ENCODE results near the gene DOCK1.
"Not testable (repeated sequence)": the region's sequence is repeated elsewhere in the genome, so short reads cannot be mapped to it uniquely, and the experiment has no call there.

DOCK1 gene

DNA sequence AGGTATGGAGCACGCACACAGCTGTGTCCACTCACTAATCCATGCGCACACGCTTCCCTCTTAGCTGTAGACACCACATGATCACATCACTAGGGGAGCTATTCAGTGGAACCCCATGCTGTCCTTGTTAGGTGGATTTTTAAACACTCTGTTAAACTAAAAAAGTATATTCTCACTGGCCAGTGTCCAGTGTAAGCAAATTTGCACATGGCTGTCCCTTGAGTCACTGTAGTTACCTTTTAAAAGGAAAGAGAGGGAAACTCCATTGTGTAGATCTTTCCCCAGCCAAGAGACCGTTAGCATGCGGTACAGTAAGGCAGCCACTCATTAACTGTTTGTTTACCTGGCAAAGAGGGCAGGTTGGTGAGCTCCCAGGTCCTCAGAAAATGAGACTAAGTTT, 372.8 kb downstream of the DOCK1 start:
- DNase-seq (ENCODE audit: low read depth): no peak

- DNase-seq (ENCODE audit: low read depth): no peak
Observed at GRCh38 chr10:127279334-127279774, 374.1 kb downstream of the DOCK1 start.

- no peak for DNase-seq (ENCODE audit: low read depth)
Observed at GRCh38 chr10:127280446-127280845, 375.2 kb downstream of the DOCK1 start.

GRCh38 chr10:127283017-127283416, 377.8 kb downstream of the DOCK1 start:
- DNase-seq (ENCODE audit: low read depth): no peak

GRCh38 chr10:127283576-127283975, 378.3 kb downstream of the DOCK1 start:
- no peak for DNase-seq (ENCODE audit: low read depth)

DNA sequence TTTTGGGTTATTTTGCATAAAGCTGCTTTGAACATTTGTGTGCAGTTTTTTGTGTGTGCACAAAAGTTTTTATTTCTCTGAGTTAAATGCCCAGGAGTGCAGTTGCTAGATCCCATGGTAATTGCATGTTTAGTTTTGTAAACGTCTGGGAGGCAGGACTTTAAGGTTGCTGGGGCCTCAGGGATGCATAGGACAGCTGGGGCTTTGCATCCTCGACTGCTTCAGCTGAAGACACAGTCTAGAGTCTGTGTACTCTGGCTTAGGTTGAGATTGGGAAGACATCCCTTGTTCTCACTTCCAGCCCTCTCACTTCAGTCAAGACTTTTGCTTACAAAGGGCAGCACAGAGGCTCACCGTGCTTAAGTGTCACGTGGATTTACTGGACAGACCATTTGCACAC, 385.6 kb downstream of the DOCK1 start:
- DNase-seq (ENCODE audit: low read depth): no peak

DNA sequence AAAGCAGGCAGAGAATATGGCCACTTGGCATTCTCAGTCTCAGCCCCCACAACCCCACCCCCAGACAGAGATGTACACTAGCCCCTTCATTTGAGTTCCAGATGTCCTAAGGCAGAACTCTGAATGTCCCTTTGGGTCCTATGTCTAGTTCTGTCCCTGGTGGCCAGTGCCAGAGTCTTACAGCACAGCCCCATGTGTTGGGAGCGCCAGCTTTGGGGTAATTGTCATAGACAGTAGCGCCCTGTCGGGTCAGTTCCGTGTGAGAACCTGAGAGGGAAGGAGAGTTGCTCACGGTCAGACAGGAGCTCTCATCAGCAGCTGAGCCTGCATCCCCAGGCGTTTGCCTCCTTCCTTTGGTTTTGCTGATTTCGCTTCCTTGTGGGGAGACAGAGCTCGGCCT, 386.1 kb downstream of the DOCK1 start:
- DNase-seq (ENCODE audit: low read depth): no peak

DNA sequence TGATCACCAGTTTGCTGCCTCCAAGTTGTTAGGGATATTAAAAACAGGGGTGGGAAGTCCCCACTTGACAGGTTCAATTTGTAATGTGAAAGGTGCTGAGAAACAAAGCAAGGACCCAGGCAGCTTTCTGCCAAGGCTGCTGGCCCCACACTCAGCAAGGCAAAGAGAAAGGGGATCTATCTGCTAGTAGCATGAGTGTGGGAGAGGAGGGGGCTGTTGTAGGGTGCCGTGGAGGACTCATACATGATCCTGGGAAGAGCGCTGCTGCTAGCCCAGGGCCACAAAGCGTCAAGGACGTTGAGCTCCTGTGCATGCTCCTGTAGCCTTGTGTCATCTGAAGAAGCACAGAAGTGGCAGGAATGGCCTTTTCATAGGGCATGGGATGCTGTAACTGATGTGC, 387.7 kb downstream of the DOCK1 start:
- no peak for DNase-seq (ENCODE audit: low read depth)

DNA sequence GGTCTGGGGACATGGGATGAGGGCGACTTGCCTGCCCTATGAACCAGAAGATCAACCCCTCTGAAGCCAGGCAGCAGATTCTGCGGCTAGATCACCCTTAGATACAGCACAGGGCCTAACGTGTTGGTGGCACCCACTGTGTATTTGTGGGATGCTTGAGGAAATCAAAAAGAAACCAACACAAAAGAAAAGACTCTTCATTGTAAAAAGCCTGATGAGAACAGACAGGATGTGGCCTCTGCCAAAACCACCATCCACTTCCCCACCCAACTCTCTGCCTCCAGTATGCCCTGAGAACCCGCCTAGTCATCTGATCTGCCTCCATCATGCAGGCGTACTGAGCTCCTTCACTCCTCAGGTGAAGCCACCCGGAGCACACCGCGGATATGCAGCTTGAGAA, 388.4 kb downstream of the DOCK1 start:
- DNase-seq (ENCODE audit: low read depth): no peak

GRCh38 chr10:127296696-127297095, 391.5 kb downstream of the DOCK1 start:
- no peak for DNase-seq (ENCODE audit: low read depth)

DNA sequence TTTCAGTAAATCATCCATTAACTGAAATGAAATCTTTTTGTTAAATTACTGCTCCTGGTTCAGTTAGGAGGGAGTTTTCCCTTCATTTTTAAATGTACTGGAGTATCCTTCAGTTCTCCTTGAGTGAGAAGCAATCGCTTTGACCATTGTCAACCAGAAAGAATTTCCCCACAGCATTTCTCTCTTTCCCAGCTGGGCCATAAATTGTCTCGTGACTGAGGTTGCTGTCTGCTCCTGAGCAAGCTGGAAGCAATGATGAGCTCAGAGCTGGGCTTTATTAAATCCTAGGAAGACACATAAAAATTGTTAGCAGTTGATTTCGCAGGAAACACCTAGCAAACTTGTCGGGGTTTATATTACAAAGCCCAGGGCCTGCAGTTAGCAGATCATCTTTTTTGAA, 393.2 kb downstream of the DOCK1 start:
- DNase-seq (ENCODE audit: low read depth): no peak

- DNase-seq (ENCODE audit: low read depth): not testable (repeated sequence)
Observed at GRCh38 chr10:127299192-127299591, 394.0 kb downstream of the DOCK1 start.

GRCh38 chr10:127299956-127300689, 394.9 kb downstream of the DOCK1 start:
- no peak for DNase-seq (ENCODE audit: low read depth)

GRCh38 chr10:127300868-127301321, 395.7 kb downstream of the DOCK1 start:
- DNase-seq (ENCODE audit: low read depth): no peak

GRCh38 chr10:127302343-127302742, 397.1 kb downstream of the DOCK1 start:
- DNase-seq (ENCODE audit: low read depth): no peak

- DNase-seq (ENCODE audit: low read depth): no peak
Observed at GRCh38 chr10:127303105-127303504, 397.9 kb downstream of the DOCK1 start.

- DNase-seq (ENCODE audit: low read depth): no peak
Observed at GRCh38 chr10:127303746-127304145, 398.5 kb downstream of the DOCK1 start.

- no peak for DNase-seq (ENCODE audit: low read depth)
Observed at GRCh38 chr10:127306479-127306878, 401.3 kb downstream of the DOCK1 start.

DNA sequence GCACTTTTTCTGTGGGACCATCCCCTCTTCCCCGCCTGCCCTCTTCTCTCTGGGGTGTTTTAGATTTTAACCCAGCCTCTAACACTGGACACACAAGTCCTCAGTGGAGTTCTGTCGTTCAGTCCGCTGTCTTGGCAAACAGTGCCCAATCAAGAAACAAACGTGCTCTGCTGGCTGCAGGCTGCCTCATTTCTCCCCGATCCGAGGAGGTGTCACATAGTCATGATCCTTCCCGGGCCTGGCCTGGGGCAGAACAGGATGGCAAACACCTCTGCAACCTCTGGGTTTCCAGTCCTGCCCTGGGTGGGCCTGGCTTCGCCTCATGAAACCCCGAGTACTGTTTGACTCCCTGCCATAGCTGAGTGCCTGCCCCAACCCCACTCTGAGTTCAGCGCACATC, 402.1 kb downstream of the DOCK1 start:
- DNase-seq (ENCODE audit: low read depth): no peak

DNA sequence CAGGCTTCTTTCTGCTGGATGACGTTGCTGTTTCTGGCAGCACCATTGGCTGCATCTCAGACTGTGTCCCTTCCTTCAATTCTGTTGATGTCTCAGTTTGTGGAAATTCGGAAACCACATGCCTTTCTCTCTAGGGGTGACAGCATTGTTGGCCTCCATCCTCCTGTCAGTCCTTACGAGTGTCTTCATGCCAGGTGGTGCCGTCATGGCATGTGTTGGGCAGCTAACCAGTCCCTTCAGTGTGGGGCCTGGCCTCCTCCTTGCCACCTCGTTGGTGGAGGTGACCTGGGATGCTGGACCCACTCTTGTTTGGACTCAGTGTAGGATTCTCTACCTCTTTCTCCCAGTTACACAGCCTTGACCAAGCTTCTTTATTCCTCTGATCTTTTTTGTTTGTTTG, 402.8 kb downstream of the DOCK1 start:
- DNase-seq (ENCODE audit: low read depth): no peak

DNA sequence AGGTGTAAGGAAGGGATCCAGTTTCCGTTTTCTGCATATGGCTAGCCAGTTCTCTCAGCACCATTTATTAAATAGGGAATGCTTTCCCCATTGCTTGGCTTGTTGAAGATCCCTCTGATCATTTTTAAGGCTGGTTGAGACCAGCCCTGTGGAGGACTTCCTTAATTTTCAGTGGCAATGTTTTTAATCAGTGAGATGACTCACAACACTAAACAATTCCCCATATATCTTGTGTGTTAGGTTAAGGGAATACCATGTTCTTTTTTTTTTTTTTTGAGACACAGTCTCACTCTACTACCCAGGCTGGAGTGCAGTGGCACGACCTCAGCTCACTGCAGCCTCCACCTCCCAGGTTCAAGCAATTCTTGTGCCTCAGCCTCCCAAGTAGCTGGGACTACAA, 404.4 kb downstream of the DOCK1 start:
- DNase-seq (ENCODE audit: low read depth): not testable (repeated sequence)

DNA sequence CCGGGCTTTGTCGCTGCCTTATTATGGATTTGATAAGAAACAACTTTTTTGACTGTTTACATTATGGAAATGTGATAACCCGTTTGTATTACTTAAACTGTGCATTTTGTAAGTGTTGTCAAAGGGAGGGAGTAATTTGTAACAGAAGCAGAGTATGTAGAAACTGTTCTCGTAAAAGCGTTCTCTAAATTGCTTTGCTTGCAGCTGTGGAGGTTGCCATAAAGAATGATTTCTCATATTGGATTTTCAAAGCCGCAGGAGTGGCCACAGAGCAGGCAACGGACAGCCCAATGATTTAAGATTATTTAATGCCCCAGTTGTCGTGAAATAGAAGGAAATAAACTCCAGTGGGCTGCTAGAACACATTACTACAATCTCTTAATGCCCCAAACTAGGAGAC, 405.2 kb downstream of the DOCK1 start:
- no peak for DNase-seq (ENCODE audit: low read depth)

GRCh38 chr10:127310923-127311322, 405.7 kb downstream of the DOCK1 start:
- DNase-seq (ENCODE audit: low read depth): no peak

DNA sequence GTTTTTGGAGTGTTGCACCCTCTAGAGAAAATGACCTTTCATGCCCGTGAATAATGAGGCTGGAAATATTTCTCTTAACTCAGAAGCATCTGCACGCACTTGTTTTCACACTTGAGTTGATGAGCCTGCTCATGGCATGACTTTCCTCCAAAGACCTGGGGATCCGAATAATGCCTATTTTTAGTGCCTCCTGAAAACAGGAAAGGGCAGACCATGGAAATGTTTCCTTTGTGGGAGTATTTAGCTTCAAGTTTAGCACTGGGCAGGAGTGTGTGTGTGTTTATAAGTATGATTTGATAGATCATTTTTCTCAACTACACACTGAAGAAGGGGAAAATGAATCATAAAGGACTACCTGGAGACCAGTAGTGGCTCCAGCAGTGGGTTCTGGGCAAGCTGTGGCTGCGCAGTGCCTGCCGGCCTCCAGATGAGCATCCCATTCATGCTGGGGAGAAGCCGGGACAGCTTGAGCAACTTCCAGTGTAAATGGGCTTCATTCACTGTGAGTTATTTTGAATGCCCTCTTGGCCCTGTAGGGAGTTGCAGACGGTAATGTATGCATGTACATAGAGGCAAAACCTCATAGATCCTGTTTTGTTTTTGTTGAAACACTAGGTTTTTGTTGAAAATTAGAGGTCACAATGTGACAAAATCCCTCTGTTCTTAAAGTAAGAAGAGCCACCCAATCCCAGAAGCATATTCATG, 408.9 kb downstream of the DOCK1 start:
- no peak for DNase-seq (ENCODE audit: low read depth)
